ENCODE results near the gene CNTNAP2.

The CNTNAP2 gene

DNA sequence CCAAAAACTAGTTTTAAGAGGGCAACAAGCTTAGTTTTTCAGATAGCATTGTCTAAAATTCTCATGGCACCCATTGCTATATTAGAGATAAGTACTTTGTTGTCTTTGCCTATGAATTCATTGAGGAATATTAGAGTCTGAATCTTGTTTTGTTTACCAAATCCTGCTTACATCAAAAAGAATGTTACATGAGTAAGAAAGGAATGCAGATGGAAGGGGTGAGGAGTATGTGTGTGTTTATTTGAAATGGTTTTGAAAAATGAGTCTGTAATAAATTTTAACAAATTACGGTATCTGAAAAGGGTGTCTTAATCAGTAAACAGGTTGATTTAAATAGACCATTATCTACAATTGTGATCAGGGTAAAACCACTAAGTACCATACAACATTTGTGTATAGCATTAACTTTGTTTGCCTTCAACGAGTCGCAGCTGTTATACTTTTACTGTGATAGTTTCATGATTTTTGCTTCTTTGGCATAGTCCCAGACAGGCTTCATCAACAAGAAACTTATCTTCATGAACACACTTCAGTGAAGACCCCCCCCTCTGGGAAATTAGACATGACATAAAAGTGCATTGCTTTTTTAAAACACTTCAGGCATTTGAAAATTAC is 1290.0 kb downstream of the CNTNAP2 start:
- no peak for DNase-seq
- TF ChIP-seq GATA1 (IDR thresholded peaks at IDR 0.05; ENCODE audit: low read depth, low read length), result no peak
- TF ChIP-seq POLR2A (IDR thresholded peaks at IDR 0.05; ENCODE audit: low read length), result no peak

GRCh38 chr7:147411096-147411495 is 1294.5 kb downstream of the CNTNAP2 start:
- DNase-seq, result no peak
- TF ChIP-seq GATA1 (IDR thresholded peaks at IDR 0.05; ENCODE audit: low read depth, low read length), result no peak
- no peak for TF ChIP-seq POLR2A (IDR thresholded peaks at IDR 0.05; ENCODE audit: low read length)

GRCh38 chr7:147412109-147412508 is 1295.5 kb downstream of the CNTNAP2 start:
- DNase-seq, result no peak
- no peak for TF ChIP-seq POLR2A (IDR thresholded peaks at IDR 0.05; ENCODE audit: low read length)
- no peak for TF ChIP-seq GATA1 (IDR thresholded peaks at IDR 0.05; ENCODE audit: low read depth, low read length)

DNA sequence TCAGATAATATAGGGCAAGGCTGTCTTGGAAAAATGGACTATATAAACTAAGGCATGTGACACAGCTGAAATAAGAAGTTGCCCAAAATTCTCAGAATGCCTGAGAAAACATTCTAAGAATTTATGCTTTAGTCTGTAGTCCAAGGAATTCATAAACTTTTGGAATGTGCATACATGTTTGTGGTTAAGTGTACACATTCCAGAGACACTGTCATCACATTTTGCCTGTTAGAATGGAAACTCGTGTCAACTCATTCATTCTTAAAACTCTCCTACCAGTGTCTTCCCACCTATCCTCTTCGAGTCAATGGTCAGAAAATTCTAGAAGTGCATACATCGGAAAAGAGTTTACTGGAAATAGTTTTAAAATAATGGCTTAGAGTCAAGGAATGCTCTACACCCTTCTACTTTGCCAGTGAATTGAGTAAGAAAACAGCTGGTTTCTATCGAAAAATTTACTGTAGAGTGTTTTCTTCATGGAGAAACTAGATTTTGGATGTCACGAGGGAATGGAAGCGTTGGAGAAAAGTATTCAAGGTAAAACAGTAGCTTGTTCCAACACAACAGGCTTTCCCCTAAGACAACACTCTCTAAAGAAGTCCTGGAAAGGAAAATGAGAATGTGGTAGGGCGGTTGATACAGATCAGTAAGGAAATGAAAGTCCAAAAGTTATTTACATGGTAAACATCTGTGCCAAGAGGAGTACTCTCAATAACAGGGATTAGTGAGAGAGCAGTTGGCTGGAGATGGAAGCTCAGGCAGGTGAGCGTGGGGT is 1296.4 kb downstream of the CNTNAP2 start:
- TF ChIP-seq POLR2A (IDR thresholded peaks at IDR 0.05; ENCODE audit: low read length) (no peak), GATA1 (IDR thresholded peaks at IDR 0.05; ENCODE audit: low read depth, low read length) (no peak)
- no peak for DNase-seq

DNA sequence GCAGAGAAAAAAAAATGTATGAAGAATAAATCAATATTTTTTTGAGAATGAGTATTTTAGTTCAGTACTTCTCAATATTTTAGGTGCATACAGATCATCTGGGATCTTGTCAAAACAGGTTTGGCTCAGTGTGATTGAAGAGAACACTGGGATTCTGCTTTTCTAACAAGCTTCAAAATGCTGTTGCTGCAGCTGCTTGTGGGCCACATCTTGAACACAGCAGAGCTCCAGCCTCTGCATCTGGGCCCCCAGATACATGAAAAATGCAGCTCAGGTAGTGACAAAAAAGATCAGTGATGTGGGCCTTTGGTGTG is 1296.9 kb downstream of the CNTNAP2 start:
- TF ChIP-seq GATA1 (IDR thresholded peaks at IDR 0.05; ENCODE audit: low read depth, low read length) (no peak), POLR2A (IDR thresholded peaks at IDR 0.05; ENCODE audit: low read length) (no peak)

GRCh38 chr7:147415991-147416390 is 1299.4 kb downstream of the CNTNAP2 start:
- TF ChIP-seq POLR2A (IDR thresholded peaks at IDR 0.05; ENCODE audit: low read length) (no peak), GATA1 (IDR thresholded peaks at IDR 0.05; ENCODE audit: low read depth, low read length) (no peak)
- DNase-seq, result no peak

More for the DNA sequence above, 1296.9 kb downstream of the CNTNAP2 start:
- DNase-seq, result no peak

- no peak for TF ChIP-seq GATA1 (IDR thresholded peaks at IDR 0.05; ENCODE audit: low read depth, low read length)
- no peak for TF ChIP-seq POLR2A (IDR thresholded peaks at IDR 0.05; ENCODE audit: low read length)
- DNase-seq, result no peak
Measured at GRCh38 chr7:147418966-147419365, 1302.4 kb downstream of the CNTNAP2 start.

- TF ChIP-seq GATA1 (IDR thresholded peaks at IDR 0.05; ENCODE audit: low read depth, low read length) (no peak), POLR2A (IDR thresholded peaks at IDR 0.05; ENCODE audit: low read length) (no peak)
- DNase-seq, result no peak
Measured at GRCh38 chr7:147423875-147424274, 1307.3 kb downstream of the CNTNAP2 start.

DNA sequence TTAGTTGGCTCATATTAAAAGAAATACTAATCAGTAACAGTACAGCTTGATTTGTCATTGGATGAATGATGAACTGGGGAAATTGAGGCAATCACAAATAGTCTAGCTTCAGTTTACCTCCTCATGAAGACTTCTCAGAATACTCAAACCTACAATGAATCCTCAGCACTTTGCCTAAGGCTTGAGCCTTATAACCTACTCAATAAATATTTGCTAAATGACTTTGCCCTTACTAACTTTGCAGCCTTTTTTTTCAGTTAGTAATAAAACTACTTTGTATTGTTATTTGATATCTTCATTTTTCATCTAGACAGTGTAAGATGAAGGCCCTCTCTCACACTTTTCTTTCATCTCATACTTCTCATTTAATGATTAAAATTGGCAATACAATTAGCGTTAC is 1311.5 kb downstream of the CNTNAP2 start:
- TF ChIP-seq GATA1 (IDR thresholded peaks at IDR 0.05; ENCODE audit: low read depth, low read length) (no peak), POLR2A (IDR thresholded peaks at IDR 0.05; ENCODE audit: low read length) (no peak)
- no peak for DNase-seq

- TF ChIP-seq POLR2A (IDR thresholded peaks at IDR 0.05; ENCODE audit: low read length) (no peak), GATA1 (IDR thresholded peaks at IDR 0.05; ENCODE audit: low read depth, low read length) (no peak)
Measured at GRCh38 chr7:147429961-147430360, 1313.4 kb downstream of the CNTNAP2 start.

DNA sequence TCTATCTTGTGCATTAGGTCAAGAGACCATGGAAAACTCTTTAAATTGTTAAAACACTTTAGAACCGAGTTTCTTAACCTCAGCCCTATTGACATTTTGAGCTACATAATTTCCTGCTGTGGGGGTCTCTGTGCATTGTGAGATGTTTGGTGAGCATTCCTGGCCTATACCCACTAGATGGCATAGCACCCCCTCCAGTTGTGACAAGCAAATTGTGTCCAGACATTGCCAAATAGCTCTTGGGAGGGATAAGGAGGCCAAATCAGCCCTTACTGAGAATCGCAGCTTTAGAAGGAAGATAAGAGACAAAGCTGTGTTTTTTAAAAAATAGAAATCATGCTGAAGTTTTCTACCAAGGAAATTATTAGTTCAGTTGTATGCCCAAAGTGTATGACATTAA is 1315.5 kb downstream of the CNTNAP2 start:
- DNase-seq, result peak; percentile 1
- TF ChIP-seq GATA1 (IDR thresholded peaks at IDR 0.05; ENCODE audit: low read depth, low read length) (no peak), POLR2A (IDR thresholded peaks at IDR 0.05; ENCODE audit: low read length) (no peak)

More at GRCh38 chr7:147429961-147430360, 1313.4 kb downstream of the CNTNAP2 start:
- no peak for DNase-seq

GRCh38 chr7:147432576-147432975 is 1316.0 kb downstream of the CNTNAP2 start:
- DNase-seq, result no peak
- no peak for TF ChIP-seq POLR2A (IDR thresholded peaks at IDR 0.05; ENCODE audit: low read length)
- no peak for TF ChIP-seq GATA1 (IDR thresholded peaks at IDR 0.05; ENCODE audit: low read depth, low read length)

DNA sequence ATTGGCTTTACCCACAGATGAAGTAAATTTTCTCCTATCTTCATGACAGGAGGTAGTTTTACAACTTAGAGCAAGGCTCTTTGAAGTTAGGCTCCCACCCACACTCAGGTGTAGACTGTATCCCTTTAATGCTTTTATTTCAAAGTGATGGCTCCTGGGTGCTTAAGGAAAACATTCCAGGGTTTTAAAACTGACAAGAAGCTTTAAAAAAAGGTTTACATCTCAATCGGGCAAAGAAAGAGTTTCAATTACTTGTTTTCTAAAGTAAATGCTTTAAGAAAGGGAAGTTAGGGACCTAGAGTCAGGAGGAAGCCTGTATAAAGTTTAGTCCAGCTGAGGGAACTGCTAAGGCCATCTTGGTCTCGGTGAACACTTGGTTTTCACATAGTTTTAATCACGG is 1320.1 kb downstream of the CNTNAP2 start:
- TF ChIP-seq POLR2A (IDR thresholded peaks at IDR 0.05; ENCODE audit: low read length) (no peak), GATA1 (IDR thresholded peaks at IDR 0.05; ENCODE audit: low read depth, low read length) (no peak)

DNA sequence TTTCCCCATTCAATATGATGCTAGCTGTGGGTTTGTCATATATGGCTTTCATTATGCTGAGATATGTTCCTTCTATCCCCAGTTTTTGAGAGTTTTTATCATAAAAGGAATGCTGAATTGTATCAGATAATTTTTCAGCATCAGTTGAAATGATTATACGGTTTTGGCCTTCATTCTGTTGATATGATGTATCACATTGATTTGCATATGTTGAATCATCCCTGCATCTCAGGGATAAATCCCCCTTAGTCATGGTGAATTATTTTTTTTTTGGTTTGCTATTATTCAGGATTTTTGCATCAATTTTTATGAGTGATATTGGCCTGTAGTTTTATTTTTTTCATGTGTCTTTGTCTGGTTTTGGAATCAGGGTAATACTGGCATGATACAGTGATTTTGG is 1321.6 kb downstream of the CNTNAP2 start:
- DNase-seq, result no peak
- TF ChIP-seq GATA1 (IDR thresholded peaks at IDR 0.05; ENCODE audit: low read depth, low read length), result no peak
- TF ChIP-seq POLR2A (IDR thresholded peaks at IDR 0.05; ENCODE audit: low read length), result no peak

More for the DNA sequence above, 1320.1 kb downstream of the CNTNAP2 start:
- no peak for DNase-seq

- no peak for TF ChIP-seq POLR2A (IDR thresholded peaks at IDR 0.05; ENCODE audit: low read length)
- no peak for TF ChIP-seq GATA1 (IDR thresholded peaks at IDR 0.05; ENCODE audit: low read depth, low read length)
- DNase-seq, result no peak
Measured at GRCh38 chr7:147443942-147444341, 1327.3 kb downstream of the CNTNAP2 start.
